Gastroesophageal sphincter (tissue), 4 donors: ENCODE measurements around the gene SYNE3. TPM values are rescaled to one million over a fixed set of nuclear protein-coding genes. Genes with fewer than 3 reads are reported as not detected.

Experiments
- ATAC-seq: fragments of 150-250 bp; one replicate; pipeline ENCODE4 v1.9.1; 2016; ENCODE audit warnings: mild to moderate bottlenecking, moderate library complexity
- H3K27ac ChIP-seq, 4 donors: fragments of 200-600 bp; sonication (generic) in 3 of 4; 1 replicate in 3 of 4; 2 replicates in 1 of 4; pipeline ENCODE4 v1.5.1; 2016 to 2019
- H3K27me3 ChIP-seq: fragments of 200-600 bp; sonication (generic); one replicate; pipeline ENCODE4 v1.5.1; 2019
- H3K36me3 ChIP-seq, 2 donors: fragments of 200-600 bp; sonication (generic); one replicate each; pipeline ENCODE4 v1.5.1; 2019; ENCODE audit warnings: control low read depth in 1 of 2
- H3K4me1 ChIP-seq, 3 donors: fragments of 200-600 bp; sonication (generic); 1 replicate in 2 of 3; 2 replicates in 1 of 3; pipeline ENCODE4 v1.5.1; 2016 to 2019; ENCODE audit warnings: control low read depth in 2 of 3
- H3K4me3 ChIP-seq, 2 donors: fragments of 200-600 bp; sonication (generic); one replicate each; pipeline ENCODE4 v1.5.1; 2019; ENCODE audit warnings: mild to moderate bottlenecking in 1 of 2, moderate library complexity in 1 of 2
- H3K9me3 ChIP-seq, 3 donors: fragments of 200-600 bp; sonication (generic); one replicate each; pipeline ENCODE4 v1.5.1; 2017 to 2019; ENCODE audit warnings: control low read depth in 2 of 3
- EP300 ChIP-seq: sonication (generic); formaldehyde crosslinking; IDR thresholded peaks from one replicate; pipeline ENCODE4 v1.6.1; 2017; ENCODE audit warnings: antibody characterized with exemption, mild to moderate bottlenecking
- POLR2A ChIP-seq, 2 donors: fragments of 450-650 bp; IDR thresholded peaks; one replicate each; pipeline ENCODE4 v1.6.1; 2017; ENCODE audit warnings: antibody characterized with exemption in 2 of 2, mild to moderate bottlenecking in 2 of 2, moderate library complexity in 1 of 2
- POLR2AphosphoS5 ChIP-seq: sonication (generic); formaldehyde crosslinking; IDR thresholded peaks from one replicate; pipeline ENCODE4 v1.6.1; 2017; ENCODE audit warnings: antibody characterized with exemption
- whole genome bisulfite sequencing, 2 donors: methylation state at CpG; one replicate each; pipeline ENCODE4 v1.1.5; 2018; ENCODE audit warnings: low coverage in 1 of 2; 5-methylcytosine and 5-hydroxymethylcytosine counted together
- total RNA-seq, 4 donors: library from RNA; depleted of rRNA; stranded (reverse); fragments of >200 nt; gene quantifications; one replicate each; pipeline ENCODE4 v1.1.0, GENCODE V29; 2016
- TF ChIP-seq, protein P1 (sequence below), 4 experiments: fragments of 200-600 bp in 2 of 4; fragments of 450-650 bp in 2 of 4; sonication (generic) in 1 of 4; IDR thresholded peaks; one replicate each; pipeline ENCODE4 v1.5.1; 2017 to 2019; ENCODE audit warnings: antibody characterized with exemption in 4 of 4, mild to moderate bottlenecking in 2 of 4, moderate library complexity in 2 of 4

SYNE3 gene
- total RNA-seq, 4 donors from 2014 or later: 16.5 to 28.0 (median 20.3) TPM

DNA sequence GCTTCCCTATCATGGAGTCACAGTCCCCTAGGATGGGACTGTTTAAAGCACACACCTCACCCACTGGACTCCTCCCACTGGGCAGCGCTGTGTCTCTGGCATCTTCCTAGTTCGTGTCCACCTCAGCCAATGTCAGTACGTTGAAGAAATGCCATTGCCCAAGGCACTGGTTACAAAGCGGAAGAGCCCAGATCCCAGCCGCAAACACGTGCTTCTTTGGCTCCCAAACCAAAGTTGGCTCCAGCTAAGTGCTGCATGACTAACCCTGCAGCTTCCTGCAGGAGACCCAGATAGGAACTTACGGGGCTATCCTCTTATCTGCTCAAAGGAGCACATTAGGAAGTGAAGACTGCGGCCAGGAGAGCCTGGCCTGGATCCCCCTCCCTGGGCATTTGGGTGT, 9.3 kb downstream of the SYNE3 start:
- peak; percentile 44 for TF ChIP-seq POLR2AphosphoS5
- TF ChIP-seq, protein P1, sequence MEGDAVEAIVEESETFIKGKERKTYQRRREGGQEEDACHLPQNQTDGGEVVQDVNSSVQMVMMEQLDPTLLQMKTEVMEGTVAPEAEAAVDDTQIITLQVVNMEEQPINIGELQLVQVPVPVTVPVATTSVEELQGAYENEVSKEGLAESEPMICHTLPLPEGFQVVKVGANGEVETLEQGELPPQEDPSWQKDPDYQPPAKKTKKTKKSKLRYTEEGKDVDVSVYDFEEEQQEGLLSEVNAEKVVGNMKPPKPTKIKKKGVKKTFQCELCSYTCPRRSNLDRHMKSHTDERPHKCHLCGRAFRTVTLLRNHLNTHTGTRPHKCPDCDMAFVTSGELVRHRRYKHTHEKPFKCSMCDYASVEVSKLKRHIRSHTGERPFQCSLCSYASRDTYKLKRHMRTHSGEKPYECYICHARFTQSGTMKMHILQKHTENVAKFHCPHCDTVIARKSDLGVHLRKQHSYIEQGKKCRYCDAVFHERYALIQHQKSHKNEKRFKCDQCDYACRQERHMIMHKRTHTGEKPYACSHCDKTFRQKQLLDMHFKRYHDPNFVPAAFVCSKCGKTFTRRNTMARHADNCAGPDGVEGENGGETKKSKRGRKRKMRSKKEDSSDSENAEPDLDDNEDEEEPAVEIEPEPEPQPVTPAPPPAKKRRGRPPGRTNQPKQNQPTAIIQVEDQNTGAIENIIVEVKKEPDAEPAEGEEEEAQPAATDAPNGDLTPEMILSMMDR (IDR thresholded peaks at IDR 0.05): no peak
- peaks cover 23% of the 10 kb centered on the region for H3K27me3 ChIP-seq
- peak; percentile 89 for ATAC-seq
- peaks cover 0 to 16% of the 10 kb centered on the region in 2 donors for H3K36me3 ChIP-seq
- peaks cover 0 to 82% (median 36%) of the 10 kb centered on the region in 3 donors for H3K4me1 ChIP-seq
- no peaks in the 10 kb centered on the region for H3K9me3 ChIP-seq
- H3K4me3 ChIP-seq: no peak overlapping the region
- 43 to 60% methylated on average over 1 to 7 of the region's 8 CpGs for WGBS, 2 donors
- H3K27ac ChIP-seq: peak overlapping the region in 3 of 4 donors; percentile 50 to 64 (median 54)

DNA sequence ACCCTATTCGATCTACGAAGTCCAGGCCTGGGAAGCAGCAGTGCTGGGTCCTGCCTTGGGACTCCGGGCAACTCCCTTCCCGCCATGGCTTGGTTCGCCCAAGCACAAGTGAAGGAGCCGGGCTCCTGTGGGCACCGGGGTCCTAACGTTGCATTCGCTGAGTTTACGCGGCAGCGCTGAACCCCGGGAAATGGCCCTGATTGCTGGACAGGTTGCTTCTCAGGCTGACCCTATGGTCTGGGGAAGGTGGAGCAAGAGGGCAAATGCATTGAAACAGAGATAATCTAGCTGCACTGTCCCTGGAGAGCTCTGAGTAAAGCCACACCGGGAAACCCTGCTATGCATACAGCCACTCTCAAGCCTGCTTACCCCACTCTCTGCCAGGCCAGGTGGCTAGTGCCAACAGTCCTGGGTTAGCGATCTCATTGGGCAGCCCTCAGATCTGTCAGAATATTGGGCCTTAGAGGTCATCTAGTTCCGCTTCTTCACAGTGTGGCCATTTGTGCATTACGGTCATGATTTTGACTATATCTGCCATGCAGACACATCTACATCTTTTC, 11.3 kb downstream of the SYNE3 start:
- Histone ChIP-seq H3K4me1 (peaks cover 0 to 88% (median 42%) of the 10 kb centered on the region in 3 donors), H3K36me3 (peaks cover 0 to 10% of the 10 kb centered on the region in 2 donors), H3K9me3 (no peaks in the 10 kb centered on the region), H3K27me3 (peaks cover 14% of the 10 kb centered on the region), H3K27ac (peak overlapping the region in 3 of 4 donors; percentile 3 to 37 (median 26)), H3K4me3 (no peak overlapping the region)
- ATAC-seq: no peak
- no peak for TF ChIP-seq POLR2A (IDR thresholded peaks at IDR 0.05)
- TF ChIP-seq, protein P1 (IDR thresholded peaks at IDR 0.05): no peak
- no peak for TF ChIP-seq EP300
- no peak for TF ChIP-seq POLR2AphosphoS5
- 85 to 94% methylated on average over 3 to 5 of the region's 17 CpGs for WGBS, 2 donors

DNA sequence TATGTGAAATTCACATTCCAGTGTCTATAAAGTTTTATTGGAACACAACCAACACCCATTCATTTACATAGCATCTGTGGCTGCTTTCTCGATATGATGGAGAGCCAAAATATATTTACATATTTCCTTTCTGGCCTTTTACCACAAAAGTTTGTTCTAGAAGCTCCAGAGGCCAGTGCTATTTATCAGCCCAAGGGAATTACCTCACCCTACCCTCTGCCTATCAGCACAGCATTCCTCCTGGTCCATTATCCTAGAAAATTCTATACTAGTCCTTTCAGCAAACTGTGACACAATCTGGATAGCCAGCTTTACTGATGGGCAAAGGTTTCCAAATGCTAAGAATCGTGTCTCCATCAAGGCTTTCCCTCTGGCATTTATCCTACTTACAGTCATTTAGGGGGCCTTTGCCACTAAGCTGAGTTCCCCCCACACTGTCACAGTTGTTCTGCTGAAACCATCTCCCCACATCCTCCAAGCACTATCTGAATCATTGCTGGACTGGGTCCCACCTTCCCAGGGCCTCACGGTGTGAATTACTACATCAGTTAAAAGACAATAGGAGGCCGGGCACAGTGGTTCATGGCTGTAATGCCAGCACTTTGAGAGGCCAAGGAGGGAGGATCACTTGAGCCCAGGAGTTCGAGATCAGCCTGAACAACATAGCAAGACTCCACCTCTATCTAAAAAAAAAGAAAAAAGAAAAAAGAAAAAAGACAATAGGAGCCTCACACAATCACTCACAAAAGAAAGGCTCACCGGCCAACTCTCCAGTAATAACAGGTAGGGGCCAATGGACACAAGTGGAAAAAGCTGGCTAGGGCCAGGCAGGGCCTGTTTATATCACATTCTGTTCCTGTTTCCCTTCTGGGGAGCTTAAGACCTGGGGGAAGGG, 12.1 kb downstream of the SYNE3 start:
- ATAC-seq: no peak
- H3K27ac ChIP-seq: peak overlapping the region in 3 of 4 donors; percentile 3 to 37 (median 26)
- 58 to 59% methylated on average over 3 to 6 of the region's 6 CpGs for WGBS, 2 donors
- H3K4me1 ChIP-seq: peaks cover 0 to 89% (median 41%) of the 10 kb centered on the region in 3 donors
- no peak for TF ChIP-seq POLR2AphosphoS5
- no peak for TF ChIP-seq POLR2A (IDR thresholded peaks at IDR 0.05)
- no peak for TF ChIP-seq EP300
- TF ChIP-seq, protein P1 (IDR thresholded peaks at IDR 0.05): no peak
- peaks cover 8% of the 10 kb centered on the region for H3K27me3 ChIP-seq
- peaks cover 0 to 6% of the 10 kb centered on the region in 2 donors for H3K36me3 ChIP-seq
- no peaks in the 10 kb centered on the region for H3K9me3 ChIP-seq
- H3K4me3 ChIP-seq: no peak overlapping the region

DNA sequence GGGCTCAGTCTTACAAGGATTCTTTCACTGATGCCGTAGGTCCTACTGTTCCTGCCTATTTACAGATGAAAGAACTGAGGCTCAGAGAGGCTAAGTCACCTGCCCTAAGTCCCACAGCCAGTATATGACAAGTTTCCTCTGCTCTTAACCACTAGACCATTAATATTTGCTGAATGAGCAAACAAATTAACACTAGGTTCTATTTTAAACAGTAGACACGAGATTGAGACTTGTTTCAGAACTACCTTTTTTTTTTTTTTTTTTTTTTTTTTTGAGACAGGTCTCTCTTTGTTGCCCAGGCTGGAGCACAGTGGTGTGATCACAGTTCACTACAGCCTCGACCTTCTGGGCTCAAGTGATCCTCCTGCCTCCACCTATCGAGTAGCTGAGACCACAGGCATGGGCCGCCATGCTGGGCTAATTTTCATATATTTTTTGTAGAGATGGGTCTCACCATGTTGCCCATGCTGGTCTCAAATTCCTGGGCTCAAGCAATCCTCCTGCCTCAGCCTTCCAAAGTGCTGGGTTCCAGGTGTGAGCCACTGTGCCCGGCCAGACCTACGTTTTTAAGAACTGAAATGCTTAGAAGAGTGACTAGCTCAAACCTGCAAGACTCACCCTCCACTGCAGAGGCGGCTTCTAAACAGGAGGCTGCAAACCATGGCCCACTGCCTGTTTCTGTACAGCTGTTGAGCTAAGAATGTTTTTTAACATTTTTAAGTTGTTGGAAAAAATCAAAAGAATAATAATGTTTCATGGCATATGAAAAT, 12.9 kb downstream of the SYNE3 start:
- 81 to 91% methylated on average over 5 of the region's 8 CpGs for WGBS, 2 donors
- Histone ChIP-seq H3K4me1 (peaks cover 0 to 89% (median 39%) of the 10 kb centered on the region in 3 donors), H3K36me3 (peaks cover 0 to 6% of the 10 kb centered on the region in 2 donors), H3K9me3 (no peaks in the 10 kb centered on the region), H3K4me3 (no peak overlapping the region), H3K27ac (no peak overlapping the region), H3K27me3 (no peaks in the 10 kb centered on the region)
- TF ChIP-seq POLR2A (IDR thresholded peaks at IDR 0.05): no peak
- TF ChIP-seq, protein P1 (IDR thresholded peaks at IDR 0.05): no peak
- no peak for TF ChIP-seq EP300
- TF ChIP-seq POLR2AphosphoS5: no peak
- ATAC-seq: no peak
